SK-N-SH (cell line): ENCODE data around the gene CCDC15.

ENCODE experiments used
- CHD2 ChIP-seq: fragments of 150-350 bp; IDR thresholded peaks from 2 replicates; pipeline ENCODE4 v1.6.1; 2018; ENCODE audit warnings: low read length; ENCODE audit not compliant: partially characterized antibody
- EP300 ChIP-seq, 2 experiments: IDR thresholded peaks; 2 replicates each; pipeline versions ENCODE4 v1.4.0 to v1.6.1; 2012; ENCODE audit warnings: borderline replicate concordance in 1 of 2, low read depth in 1 of 2, low read length in 1 of 2
- GABPA ChIP-seq: IDR thresholded peaks from 2 replicates; pipeline ENCODE4 v1.4.0; 2012; ENCODE audit warnings: low read depth, mild to moderate bottlenecking
- POLR2AphosphoS5 ChIP-seq: IDR thresholded peaks from 2 replicates; pipeline ENCODE4 v1.6.1; 2012; ENCODE audit warnings: low read depth, low read length
- RFX5 ChIP-seq: IDR thresholded peaks from 2 replicates; pipeline ENCODE4 v1.6.1; 2012; ENCODE audit warnings: mild to moderate bottlenecking, improper control_type of control experiment, low read length
- TEAD4 ChIP-seq: IDR thresholded peaks from 2 replicates; pipeline ENCODE4 v1.4.0; 2012; ENCODE audit warnings: mild to moderate bottlenecking, borderline replicate concordance; ENCODE audit not compliant: insufficient read depth
- YY1 ChIP-seq: IDR thresholded peaks from 2 replicates; pipeline ENCODE4 v1.4.0; 2012; ENCODE audit warnings: low read depth, mild to moderate bottlenecking
- TF ChIP-seq, protein P1 (sequence below): fragments of 200-600 bp; sonication (generic); IDR thresholded peaks from 2 replicates; pipeline ENCODE4 v1.6.1; 2017; ENCODE audit warnings: antibody characterized with exemption, mild to moderate bottlenecking, moderate library complexity
- TF ChIP-seq, protein P2 (sequence below): IDR thresholded peaks from 2 replicates; pipeline ENCODE4 v1.4.0; 2012; ENCODE audit warnings: low read depth
- TF ChIP-seq, protein P3 (sequence below): fragments of 150-350 bp; IDR thresholded peaks from 2 replicates; pipeline ENCODE4 v1.6.1; 2017; ENCODE audit warnings: antibody characterized with exemption, low read length, low read depth, borderline replicate concordance
- TF ChIP-seq, protein P4 (sequence below): fragments of 150-350 bp; IDR thresholded peaks from 2 replicates; pipeline ENCODE4 v1.6.1; 2016; ENCODE audit warnings: mild to moderate bottlenecking, low read depth, low read length
- TF ChIP-seq, protein P5 (sequence below): IDR thresholded peaks from 2 replicates; pipeline ENCODE4 v1.6.1; 2012; ENCODE audit warnings: mild to moderate bottlenecking, low read depth, low read length, moderate library complexity

DNA sequence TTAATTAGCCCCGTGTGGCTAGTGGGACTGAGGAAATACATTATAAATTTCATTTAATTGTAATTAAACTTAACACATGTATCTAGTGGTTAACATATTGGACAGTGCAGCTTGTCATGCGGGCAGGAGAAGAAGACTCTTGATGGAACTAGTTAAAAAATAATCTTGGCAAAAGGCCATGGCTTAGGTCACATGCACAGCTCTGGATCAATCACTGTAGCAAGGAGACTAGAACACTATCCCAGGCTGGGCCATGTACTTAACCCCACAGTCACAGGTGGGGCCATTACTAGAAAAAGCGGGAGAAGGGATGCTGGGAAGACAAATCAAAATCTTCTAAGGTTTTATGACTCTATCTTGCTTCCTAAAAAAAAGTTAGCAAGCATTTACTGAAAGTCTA, 9.4 kb upstream of the CCDC15 start:
- TF ChIP-seq, protein P1, sequence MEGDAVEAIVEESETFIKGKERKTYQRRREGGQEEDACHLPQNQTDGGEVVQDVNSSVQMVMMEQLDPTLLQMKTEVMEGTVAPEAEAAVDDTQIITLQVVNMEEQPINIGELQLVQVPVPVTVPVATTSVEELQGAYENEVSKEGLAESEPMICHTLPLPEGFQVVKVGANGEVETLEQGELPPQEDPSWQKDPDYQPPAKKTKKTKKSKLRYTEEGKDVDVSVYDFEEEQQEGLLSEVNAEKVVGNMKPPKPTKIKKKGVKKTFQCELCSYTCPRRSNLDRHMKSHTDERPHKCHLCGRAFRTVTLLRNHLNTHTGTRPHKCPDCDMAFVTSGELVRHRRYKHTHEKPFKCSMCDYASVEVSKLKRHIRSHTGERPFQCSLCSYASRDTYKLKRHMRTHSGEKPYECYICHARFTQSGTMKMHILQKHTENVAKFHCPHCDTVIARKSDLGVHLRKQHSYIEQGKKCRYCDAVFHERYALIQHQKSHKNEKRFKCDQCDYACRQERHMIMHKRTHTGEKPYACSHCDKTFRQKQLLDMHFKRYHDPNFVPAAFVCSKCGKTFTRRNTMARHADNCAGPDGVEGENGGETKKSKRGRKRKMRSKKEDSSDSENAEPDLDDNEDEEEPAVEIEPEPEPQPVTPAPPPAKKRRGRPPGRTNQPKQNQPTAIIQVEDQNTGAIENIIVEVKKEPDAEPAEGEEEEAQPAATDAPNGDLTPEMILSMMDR = no peak
- TF ChIP-seq, protein P2, sequence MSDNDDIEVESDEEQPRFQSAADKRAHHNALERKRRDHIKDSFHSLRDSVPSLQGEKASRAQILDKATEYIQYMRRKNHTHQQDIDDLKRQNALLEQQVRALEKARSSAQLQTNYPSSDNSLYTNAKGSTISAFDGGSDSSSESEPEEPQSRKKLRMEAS = no peak
- TF ChIP-seq EP300 (IDR thresholded peaks at IDR 0.05; ENCODE audit: borderline replicate concordance in 1 of 2, low read depth in 1 of 2, low read length in 1 of 2) (no peak), CHD2 (no peak), GABPA (no peak), TEAD4 (no peak), RFX5 (no peak), POLR2AphosphoS5 (no peak), YY1 (no peak)
- TF ChIP-seq, protein P3, sequence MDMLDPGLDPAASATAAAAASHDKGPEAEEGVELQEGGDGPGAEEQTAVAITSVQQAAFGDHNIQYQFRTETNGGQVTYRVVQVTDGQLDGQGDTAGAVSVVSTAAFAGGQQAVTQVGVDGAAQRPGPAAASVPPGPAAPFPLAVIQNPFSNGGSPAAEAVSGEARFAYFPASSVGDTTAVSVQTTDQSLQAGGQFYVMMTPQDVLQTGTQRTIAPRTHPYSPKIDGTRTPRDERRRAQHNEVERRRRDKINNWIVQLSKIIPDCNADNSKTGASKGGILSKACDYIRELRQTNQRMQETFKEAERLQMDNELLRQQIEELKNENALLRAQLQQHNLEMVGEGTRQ = no peak
- TF ChIP-seq, protein P4, sequence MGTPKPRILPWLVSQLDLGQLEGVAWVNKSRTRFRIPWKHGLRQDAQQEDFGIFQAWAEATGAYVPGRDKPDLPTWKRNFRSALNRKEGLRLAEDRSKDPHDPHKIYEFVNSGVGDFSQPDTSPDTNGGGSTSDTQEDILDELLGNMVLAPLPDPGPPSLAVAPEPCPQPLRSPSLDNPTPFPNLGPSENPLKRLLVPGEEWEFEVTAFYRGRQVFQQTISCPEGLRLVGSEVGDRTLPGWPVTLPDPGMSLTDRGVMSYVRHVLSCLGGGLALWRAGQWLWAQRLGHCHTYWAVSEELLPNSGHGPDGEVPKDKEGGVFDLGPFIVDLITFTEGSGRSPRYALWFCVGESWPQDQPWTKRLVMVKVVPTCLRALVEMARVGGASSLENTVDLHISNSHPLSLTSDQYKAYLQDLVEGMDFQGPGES = no peak
- TF ChIP-seq, protein P5, sequence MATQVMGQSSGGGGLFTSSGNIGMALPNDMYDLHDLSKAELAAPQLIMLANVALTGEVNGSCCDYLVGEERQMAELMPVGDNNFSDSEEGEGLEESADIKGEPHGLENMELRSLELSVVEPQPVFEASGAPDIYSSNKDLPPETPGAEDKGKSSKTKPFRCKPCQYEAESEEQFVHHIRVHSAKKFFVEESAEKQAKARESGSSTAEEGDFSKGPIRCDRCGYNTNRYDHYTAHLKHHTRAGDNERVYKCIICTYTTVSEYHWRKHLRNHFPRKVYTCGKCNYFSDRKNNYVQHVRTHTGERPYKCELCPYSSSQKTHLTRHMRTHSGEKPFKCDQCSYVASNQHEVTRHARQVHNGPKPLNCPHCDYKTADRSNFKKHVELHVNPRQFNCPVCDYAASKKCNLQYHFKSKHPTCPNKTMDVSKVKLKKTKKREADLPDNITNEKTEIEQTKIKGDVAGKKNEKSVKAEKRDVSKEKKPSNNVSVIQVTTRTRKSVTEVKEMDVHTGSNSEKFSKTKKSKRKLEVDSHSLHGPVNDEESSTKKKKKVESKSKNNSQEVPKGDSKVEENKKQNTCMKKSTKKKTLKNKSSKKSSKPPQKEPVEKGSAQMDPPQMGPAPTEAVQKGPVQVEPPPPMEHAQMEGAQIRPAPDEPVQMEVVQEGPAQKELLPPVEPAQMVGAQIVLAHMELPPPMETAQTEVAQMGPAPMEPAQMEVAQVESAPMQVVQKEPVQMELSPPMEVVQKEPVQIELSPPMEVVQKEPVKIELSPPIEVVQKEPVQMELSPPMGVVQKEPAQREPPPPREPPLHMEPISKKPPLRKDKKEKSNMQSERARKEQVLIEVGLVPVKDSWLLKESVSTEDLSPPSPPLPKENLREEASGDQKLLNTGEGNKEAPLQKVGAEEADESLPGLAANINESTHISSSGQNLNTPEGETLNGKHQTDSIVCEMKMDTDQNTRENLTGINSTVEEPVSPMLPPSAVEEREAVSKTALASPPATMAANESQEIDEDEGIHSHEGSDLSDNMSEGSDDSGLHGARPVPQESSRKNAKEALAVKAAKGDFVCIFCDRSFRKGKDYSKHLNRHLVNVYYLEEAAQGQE = no peak
